IMR-90 (cell line): ENCODE measurements around the gene SEMG1. TPM values are rescaled to one million over a fixed set of nuclear protein-coding genes. Genes with fewer than 3 reads are reported as not detected.

Experiments used
- ATAC-seq: fragments of 200-7000 bp; cut with Tn5 transposase; 2 replicates; pipeline ENCODE4 v1.9.1; 2020; ENCODE audit warnings: low read depth, mild to moderate bottlenecking, moderate library complexity
- BruUV-seq: library from RNA; stranded (reverse); fragments of 400-500 nt; replicated peaks from 2 replicates; lab custom pipeline; 2021; lab: Mats Ljungman, UMichigan
- CTCF ChIA-PET: fragments of 300-600 bp; formaldehyde crosslinking; extraction: SDS; loops from one replicate; lab custom pipeline; 2021; ENCODE audit warnings: antibody characterized with exemption; lab: Yijun Ruan, JAX
- POLR2A ChIA-PET: fragments of 300-600 bp; sonication (Branson Sonifier 250); formaldehyde crosslinking; loops from one replicate; lab custom pipeline; 2022; ENCODE audit warnings: antibody characterized with exemption; ENCODE audit not compliant: unreplicated experiment; lab: Charles Lee
- DNase-seq: peaks from one replicate; pipeline ENCODE4 v3.0.0; 2013
- H2AFZ ChIP-seq: replicated peaks from 2 replicates; pipeline ENCODE3; 2013; ENCODE audit warnings: low read length, mild to moderate bottlenecking; ENCODE audit not compliant: poor library complexity
- H2AK5ac ChIP-seq: 2 replicates; pipeline ENCODE4 v1.6.1; 2013; ENCODE audit warnings: low read depth, low read length, inconsistent platforms
- H2AK9ac ChIP-seq: replicated peaks from 2 replicates; pipeline ENCODE3; 2013; ENCODE audit warnings: mild to moderate bottlenecking, low read depth, low read length, moderate library complexity; ENCODE audit not compliant: poor library complexity
- H2BK120ac ChIP-seq: 2 replicates; pipeline ENCODE4 v1.6.1; 2013; ENCODE audit warnings: low read depth, low read length, inconsistent platforms
- H2BK15ac ChIP-seq: 3 replicates; pipeline ENCODE4 v1.6.1; 2013; ENCODE audit warnings: low read depth, low read length, inconsistent platforms
- H2BK20ac ChIP-seq: 2 replicates; pipeline ENCODE4 v1.6.1; 2013; ENCODE audit warnings: low read depth, mild to moderate bottlenecking, inconsistent platforms, low read length, moderate library complexity
- H2BK5ac ChIP-seq: 2 replicates; pipeline ENCODE4 v1.6.1; 2013; ENCODE audit warnings: mild to moderate bottlenecking, low read depth, low read length, inconsistent platforms; ENCODE audit not compliant: poor library complexity, severe bottlenecking
- H3K14ac ChIP-seq: replicated peaks from 2 replicates; pipeline ENCODE4 v1.6.1; 2013; ENCODE audit warnings: low read depth, low read length, inconsistent platforms
- H3K18ac ChIP-seq: 2 replicates; pipeline ENCODE4 v1.6.1; 2013; ENCODE audit warnings: low read depth, low read length, control low read depth
- H3K23ac ChIP-seq: 2 replicates; pipeline ENCODE4 v1.6.1; 2013; ENCODE audit warnings: low read depth, low read length, inconsistent platforms
- H3K27ac ChIP-seq: 2 replicates; pipeline ENCODE4 v1.5.1; 2013; ENCODE audit warnings: mild to moderate bottlenecking, control low read depth, low read length; ENCODE audit not compliant: insufficient read depth
- H3K27me3 ChIP-seq: 2 replicates; pipeline ENCODE4 v1.6.1; 2013; ENCODE audit warnings: low read length; ENCODE audit not compliant: control insufficient read depth, insufficient read depth
- H3K36me3 ChIP-seq: 2 replicates; pipeline ENCODE4 v1.6.1; 2013; ENCODE audit warnings: low read length, mixed read lengths; ENCODE audit not compliant: control insufficient read depth, insufficient read depth
- H3K4ac ChIP-seq: 2 replicates; pipeline ENCODE4 v1.6.1; 2013; ENCODE audit warnings: low read depth, low read length, inconsistent platforms
- H3K4me1 ChIP-seq: 2 replicates; pipeline ENCODE4 v1.6.1; 2013; ENCODE audit warnings: low read length, mixed read lengths; ENCODE audit not compliant: control insufficient read depth, insufficient read depth
- H3K4me2 ChIP-seq: 2 replicates; pipeline ENCODE4 v1.6.1; 2013; ENCODE audit warnings: low read depth, mild to moderate bottlenecking, control low read depth, low read length, moderate library complexity
- H3K4me3 ChIP-seq: 2 replicates; pipeline ENCODE4 v1.5.1; 2013; ENCODE audit warnings: low read depth, mild to moderate bottlenecking, control low read depth, low read length, moderate library complexity; ENCODE audit not compliant: insufficient read depth
- H3K56ac ChIP-seq: 2 replicates; pipeline ENCODE4 v1.6.1; 2013; ENCODE audit warnings: low read length, inconsistent platforms; ENCODE audit not compliant: insufficient read depth; ENCODE audit errors: extremely low read depth
- H3K79me1 ChIP-seq, 2 experiments: 2 replicates each; pipeline ENCODE4 v1.6.1; 2013; ENCODE audit warnings: low read length in 2 of 2, inconsistent platforms in 1 of 2, low read depth in 1 of 2
- H3K9ac ChIP-seq: 2 replicates; pipeline ENCODE4 v1.6.1; 2013; ENCODE audit warnings: low read depth, low read length, control low read depth
- H3K9me1 ChIP-seq: 2 replicates; pipeline ENCODE4 v1.6.1; 2013; ENCODE audit warnings: low read length, inconsistent platforms; ENCODE audit not compliant: insufficient read depth
- H3K9me3 ChIP-seq: 2 replicates; pipeline ENCODE4 v1.6.1; 2013; ENCODE audit warnings: low read length; ENCODE audit not compliant: control insufficient read depth, insufficient read depth
- H4K20me1 ChIP-seq: 2 replicates; pipeline ENCODE4 v1.6.1; 2013; ENCODE audit warnings: low read length, inconsistent platforms; ENCODE audit not compliant: insufficient read depth
- H4K5ac ChIP-seq: 2 replicates; pipeline ENCODE4 v1.6.1; 2013; ENCODE audit warnings: mild to moderate bottlenecking, low read depth, low read length, control low read depth
- H4K8ac ChIP-seq, 2 experiments: 2 replicates each; pipeline ENCODE4 v1.6.1; 2013; ENCODE audit warnings: low read depth in 2 of 2, low read length in 2 of 2, control low read depth in 1 of 2, inconsistent platforms in 1 of 2
- H4K91ac ChIP-seq: 2 replicates; pipeline ENCODE4 v1.6.1; 2013; ENCODE audit warnings: low read depth, low read length, inconsistent platforms; ENCODE audit not compliant: insufficient read depth
- MAFK ChIP-seq: IDR thresholded peaks from 2 replicates; pipeline ENCODE4 v1.6.1; 2012; ENCODE audit warnings: low read depth, low read length, improper control_type of control experiment
- whole genome bisulfite sequencing, 2 experiments: methylation state at CpG; one replicate each; pipeline versions ENCODE4 v1.1.5 to v1.1.7; 2013; ENCODE audit warnings: missing lambda C conversion rate in 2 of 2; ENCODE audit not compliant: insufficient read length in 1 of 2; ENCODE audit errors: extremely low coverage in 2 of 2; 5-methylcytosine and 5-hydroxymethylcytosine counted together
- dilution Hi-C: fragments of 300-500 bp; cut with HindIII; formaldehyde crosslinking; loops from one replicate; pipeline ENCODE4 v1.14.3; 2018; ENCODE audit warnings: low sequenced_read_pairs; ENCODE audit not compliant: unreplicated experiment
- in situ Hi-C: fragments of 300-500 bp; cut with MboI; formaldehyde crosslinking; loops from 3 replicates; pipeline ENCODE4 v1.14.3; 2019; ENCODE audit warnings: low sequenced_read_pairs, inconsistent platforms, mixed read lengths
- intact Hi-C: fragments of 100-400 bp; cut with micrococcal nuclease; formaldehyde crosslinking; loops from 2 replicates; pipeline ENCODE4 v1.10.0; 2022
- polyA plus RNA-seq, 3 experiments: library from polyadenylated mRNA; depleted of rRNA; stranded (reverse); fragments of >200 nt; gene quantifications; 2 replicates each; pipeline ENCODE4 v1.2.3, GENCODE V29; 2012; ENCODE audit warnings: low replicate concordance in 1 of 3
- total RNA-seq: library from RNA; depleted of rRNA; stranded (reverse); fragments of >200 nt; gene quantifications from 2 replicates; pipeline ENCODE4 v1.2.3, GENCODE V29; 2012
- TF ChIP-seq, protein P1 (sequence below): fragments of 150-350 bp; IDR thresholded peaks from 2 replicates; pipeline ENCODE4 v1.6.1; 2016; ENCODE audit warnings: low read depth, mild to moderate bottlenecking, low read length, moderate library complexity, borderline replicate concordance

SEMG1 gene
- total and polyA plus RNA-seq, 2 of the 4 experiments (the other 2 are of a cell fraction) = not detected

- Histone ChIP-seq H3K56ac (no peak overlapping the region), H3K27ac (no peak overlapping the region), H3K4me2 (no peak overlapping the region), H2AK5ac (no peak overlapping the region), H2BK15ac (no peak overlapping the region), H3K14ac (no peak overlapping the region), H3K9ac (no peak overlapping the region), H3K27me3 (peaks cover 11% of the 10 kb centered on the region), H2BK120ac (no peak overlapping the region), H2AFZ (no peak overlapping the region), H3K4me3 (no peak overlapping the region), H3K4ac (no peak overlapping the region), H3K79me1 (no peaks in the 10 kb centered on the region), H3K36me3 (no peaks in the 10 kb centered on the region), H2BK20ac (no peak overlapping the region), H4K91ac (no peak overlapping the region), H4K8ac (no peak overlapping the region), H3K9me3 (no peaks in the 10 kb centered on the region), H2AK9ac (no peak overlapping the region), H3K4me1 (no peaks in the 10 kb centered on the region), H2BK5ac (no peak overlapping the region), H3K23ac (no peak overlapping the region), H3K9me1 (no peaks in the 10 kb centered on the region), H4K5ac (no peak overlapping the region), H4K20me1 (no peaks in the 10 kb centered on the region), H3K18ac (no peak overlapping the region)
- intact Hi-C loops (no loop called here), dilution Hi-C loops (no loop called here), in situ Hi-C loops (no loop called here)
- ChIA-PET POLR2A (no interaction called here), CTCF (no interaction called here)
- no TSS peak for BruUV-seq
- WGBS, 2 experiments = no CpG with 5 or more reads among the region's 5 CpGs
- TF ChIP-seq, protein P1, sequence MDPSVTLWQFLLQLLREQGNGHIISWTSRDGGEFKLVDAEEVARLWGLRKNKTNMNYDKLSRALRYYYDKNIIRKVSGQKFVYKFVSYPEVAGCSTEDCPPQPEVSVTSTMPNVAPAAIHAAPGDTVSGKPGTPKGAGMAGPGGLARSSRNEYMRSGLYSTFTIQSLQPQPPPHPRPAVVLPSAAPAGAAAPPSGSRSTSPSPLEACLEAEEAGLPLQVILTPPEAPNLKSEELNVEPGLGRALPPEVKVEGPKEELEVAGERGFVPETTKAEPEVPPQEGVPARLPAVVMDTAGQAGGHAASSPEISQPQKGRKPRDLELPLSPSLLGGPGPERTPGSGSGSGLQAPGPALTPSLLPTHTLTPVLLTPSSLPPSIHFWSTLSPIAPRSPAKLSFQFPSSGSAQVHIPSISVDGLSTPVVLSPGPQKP = no peak
- TF ChIP-seq MAFK = peak; percentile 83
- ATAC-seq (no peak), DNase-seq (no peak)
Observed at GRCh38 chr20:45251884-45252560, 45.2 kb downstream of the SEMG1 start.
